NCI-H1092 treated with DMSO at 0.1 percent for 48 hours (cell line): ENCODE results near the gene YWHAE.
"Not testable (repeated sequence)": the region's sequence is repeated elsewhere in the genome, so short reads cannot be mapped to it uniquely, and the experiment has no call there.

Experiments used
- DNase-seq: peaks from one replicate; lab custom pipeline; 2025; lab: John Stamatoyannopoulos, UW

YWHAE gene

GRCh38 chr17:1325766-1326165 is 74.3 kb downstream of the YWHAE start:
- DNase-seq = no peak

GRCh38 chr17:1324201-1324771 is 75.7 kb downstream of the YWHAE start:
- no peak for DNase-seq

- DNase-seq = no peak
Measured at GRCh38 chr17:1323336-1323735, 76.7 kb downstream of the YWHAE start.

- no peak for DNase-seq
Measured at GRCh38 chr17:1322480-1322879, 77.5 kb downstream of the YWHAE start.

GRCh38 chr17:1322014-1322428 is 78.0 kb downstream of the YWHAE start:
- DNase-seq = no peak

- peak; percentile 77 for DNase-seq
Measured at GRCh38 chr17:1315891-1316403, 84.1 kb downstream of the YWHAE start.

GRCh38 chr17:1315409-1315808 is 84.6 kb downstream of the YWHAE start:
- DNase-seq = no peak

- no peak for DNase-seq
Measured at GRCh38 chr17:1313270-1314005, 86.6 kb downstream of the YWHAE start.

- no peak for DNase-seq
Measured at GRCh38 chr17:1312261-1312870, 87.7 kb downstream of the YWHAE start.

GRCh38 chr17:1307829-1308228 is 92.2 kb downstream of the YWHAE start:
- DNase-seq = not testable (repeated sequence)

GRCh38 chr17:1304962-1305563 is 95.0 kb downstream of the YWHAE start:
- no peak for DNase-seq

- DNase-seq = no peak
Measured at GRCh38 chr17:1304522-1304921, 95.5 kb downstream of the YWHAE start.

GRCh38 chr17:1302761-1303160 is 97.3 kb downstream of the YWHAE start:
- DNase-seq = no peak

- no peak for DNase-seq
Measured at GRCh38 chr17:1301546-1301945, 98.5 kb downstream of the YWHAE start.

- no peak for DNase-seq
Measured at GRCh38 chr17:1300371-1300905, 99.6 kb downstream of the YWHAE start.

- no peak for DNase-seq
Measured at GRCh38 chr17:1299552-1300370, 100.3 kb downstream of the YWHAE start.

- no peak for DNase-seq
Measured at GRCh38 chr17:1298606-1299005, 101.4 kb downstream of the YWHAE start.
